ENCODE results near the gene MARCKSL1. TPM values are rescaled to one million over a fixed set of nuclear protein-coding genes. Genes with fewer than 3 reads are reported as not detected.

MARCKSL1 gene
- total RNA-seq, 1 experiment from 2014 or later: 91.5 TPM

GRCh38 chr1:32349211-32349708 lies 13.2 kb upstream of the MARCKSL1 start:
- H4K20me1 ChIP-seq (ENCODE audit: insufficient read depth): no peaks in the 10 kb centered on the region
- intact Hi-C loops (cut with micrococcal nuclease; ENCODE audit: unreplicated experiment): no loop called here
- H3K9me2 ChIP-seq (ENCODE audit: insufficient read depth): no peaks in the 10 kb centered on the region
- BruUV-seq (replicated peaks): no TSS peak
- no peak overlapping the region for H3K27ac ChIP-seq
- no peaks in the 10 kb centered on the region for H3K36me3 ChIP-seq (ENCODE audit: low read depth)
- no peaks in the 10 kb centered on the region for H3K27me3 ChIP-seq (ENCODE audit: insufficient read depth, low read depth)
- ChIA-PET CTCF (no interaction called here), POLR2A (ENCODE audit: unreplicated experiment) (no interaction called here)
- TF ChIP-seq CTCF (conservative IDR thresholded peaks at IDR 0.05): no peak
- TF ChIP-seq EZH2 (IDR thresholded peaks at IDR 0.05; ENCODE audit: low read depth): no peak
- H3K79me2 ChIP-seq (ENCODE audit: low read depth): no peaks in the 10 kb centered on the region
- H3K4me1 ChIP-seq (replicated peaks; ENCODE audit: insufficient read depth): peaks cover 21% of the 10 kb centered on the region
- no peak overlapping the region for H3K4me3 ChIP-seq
- peaks cover 19% of the 10 kb centered on the region; the same call in 1 of the 2 replicates for H3F3A ChIP-seq (ENCODE audit: insufficient read depth, low read depth)
- H3K9me3 ChIP-seq (ENCODE audit: insufficient read depth, low read depth): no peaks in the 10 kb centered on the region
- no peak for DNase-seq
- H2AFZ ChIP-seq: no peak overlapping the region
- no peak overlapping the region for H3K4me2 ChIP-seq

GRCh38 chr1:32346532-32347157 lies 10.6 kb upstream of the MARCKSL1 start:
- Histone ChIP-seq H3K27ac (no peak overlapping the region), H4K20me1 (ENCODE audit: insufficient read depth) (no peaks in the 10 kb centered on the region), H2AFZ (no peak overlapping the region), H3K4me1 (replicated peaks; ENCODE audit: insufficient read depth) (peaks cover 20% of the 10 kb centered on the region), H3K36me3 (ENCODE audit: low read depth) (no peaks in the 10 kb centered on the region), H3K79me2 (ENCODE audit: low read depth) (no peaks in the 10 kb centered on the region), H3K9me2 (ENCODE audit: insufficient read depth) (no peaks in the 10 kb centered on the region), H3K4me3 (no peak overlapping the region), H3K9me3 (ENCODE audit: insufficient read depth, low read depth) (no peaks in the 10 kb centered on the region), H3K4me2 (no peak overlapping the region), H3K27me3 (ENCODE audit: insufficient read depth, low read depth) (no peaks in the 10 kb centered on the region), H3F3A (ENCODE audit: insufficient read depth, low read depth) (peaks cover 19% of the 10 kb centered on the region; the same call in 1 of the 2 replicates)
- no TSS peak for BruUV-seq (replicated peaks)
- ChIA-PET POLR2A (ENCODE audit: unreplicated experiment) (interaction anchor here (0.6 kb wide), 2 partner anchors 11 to 47 kb away, joined by 4 to 5 read pairs; no protein-coding TSS in a partner anchor), CTCF (no interaction called here)
- intact Hi-C loops (cut with micrococcal nuclease; ENCODE audit: unreplicated experiment): no loop called here
- no peak for DNase-seq
- TF ChIP-seq EZH2 (IDR thresholded peaks at IDR 0.05; ENCODE audit: low read depth): no peak
- no peak for TF ChIP-seq CTCF (conservative IDR thresholded peaks at IDR 0.05)

- BruUV-seq (replicated peaks): no TSS peak
- ChIA-PET POLR2A (ENCODE audit: unreplicated experiment) (interaction anchor here (0.5 to 0.6 kb wide), 2 partner anchors 27 to 109 kb away, joined by 3 to 8 read pairs; no protein-coding TSS in a partner anchor), CTCF (no interaction called here)
- Histone ChIP-seq H3F3A (ENCODE audit: insufficient read depth, low read depth) (peaks cover 14% of the 10 kb centered on the region; the same call in 1 of the 2 replicates), H4K20me1 (ENCODE audit: insufficient read depth) (no peaks in the 10 kb centered on the region), H3K9me2 (ENCODE audit: insufficient read depth) (no peaks in the 10 kb centered on the region), H3K36me3 (ENCODE audit: low read depth) (no peaks in the 10 kb centered on the region), H3K27me3 (ENCODE audit: insufficient read depth, low read depth) (no peaks in the 10 kb centered on the region), H3K9me3 (ENCODE audit: insufficient read depth, low read depth) (no peaks in the 10 kb centered on the region), H3K4me2 (peak overlapping the region; percentile 35), H3K79me2 (ENCODE audit: low read depth) (no peaks in the 10 kb centered on the region), H3K27ac (no peak overlapping the region), H3K4me3 (no peak overlapping the region), H2AFZ (0 out of 2 replicates have a peak overlapping the region, but pooled peaks have one; percentile 31), H3K4me1 (replicated peaks; ENCODE audit: insufficient read depth) (peaks cover 17% of the 10 kb centered on the region)
- DNase-seq: peak in 1 of 2 experiments; percentile 46
- no peak for TF ChIP-seq EZH2 (IDR thresholded peaks at IDR 0.05; ENCODE audit: low read depth)
- TF ChIP-seq CTCF (conservative IDR thresholded peaks at IDR 0.05): no peak
- intact Hi-C loops (cut with micrococcal nuclease; ENCODE audit: unreplicated experiment): no loop called here
These were observed 9.3 kb upstream of the MARCKSL1 start for GRCh38 chr1:32345289-32345827.

Data from PC-9 (cell line).